Kidney (tissue), 14 donors: Measurements from ENCODE around the gene CAMK2G. TPM values are rescaled to one million over a fixed set of nuclear protein-coding genes. Genes with fewer than 3 reads are reported as not detected.
"Not testable (repeated sequence)": the region's sequence is repeated elsewhere in the genome, so short reads cannot be mapped to it uniquely, and the experiment has no call there.

Source experiments
- DNase-seq, 5 donors: peaks; one replicate each; pipeline ENCODE4 v3.0.0-alpha.2; 2013 to 2020
- FAIRE-seq: peaks from 2 replicates; lab custom pipeline; 2012; peaks lifted over from hg19 to GRCh38; lab: Jason Lieb, UNC
- H3K27ac ChIP-seq, 2 donors: one replicate each; pipeline ENCODE4 v1.7.0; 2013; ENCODE audit warnings: low read depth in 2 of 2, low read length in 2 of 2, inconsistent platforms in 1 of 2
- H3K27me3 ChIP-seq: one replicate; pipeline ENCODE4 v1.7.1; 2013; ENCODE audit warnings: low read length, inconsistent platforms; ENCODE audit not compliant: control insufficient read depth, insufficient read depth
- H3K36me3 ChIP-seq, 3 donors: one replicate each; pipeline versions ENCODE4 v1.7.0 to v1.7.1; 2013; ENCODE audit warnings: low read length in 3 of 3, control low read depth in 1 of 3, inconsistent platforms in 1 of 3; ENCODE audit not compliant: insufficient read depth in 3 of 3, control insufficient read depth in 2 of 3
- H3K4me1 ChIP-seq, 3 donors: one replicate each; pipeline versions ENCODE4 v1.7.0 to v1.7.1; 2013; ENCODE audit warnings: low read length in 3 of 3, inconsistent platforms in 1 of 3, low read depth in 1 of 3; ENCODE audit not compliant: control insufficient read depth in 2 of 3, insufficient read depth in 2 of 3
- H3K4me3 ChIP-seq, 3 donors: one replicate each; pipeline versions ENCODE4 v1.7.0 to v1.8.1; 2013; ENCODE audit warnings: low read length in 3 of 3, control low read depth in 1 of 3, inconsistent platforms in 1 of 3
- H3K9ac ChIP-seq, 3 donors: one replicate each; pipeline versions ENCODE4 v1.7.0 to v1.7.1; 2013; ENCODE audit warnings: low read length in 3 of 3, control low read depth in 1 of 3, inconsistent platforms in 1 of 3
- H3K9me3 ChIP-seq, 3 donors: one replicate each; pipeline versions ENCODE4 v1.7.0 to v1.7.1; 2013; ENCODE audit warnings: low read length in 3 of 3, control low read depth in 1 of 3, inconsistent platforms in 1 of 3; ENCODE audit not compliant: control insufficient read depth in 2 of 3, insufficient read depth in 1 of 3
- CTCF ChIP-seq: IDR thresholded peaks from 3 replicates; pipeline ENCODE4 v1.5.1; 2012; ENCODE audit warnings: mild to moderate bottlenecking, moderate library complexity, borderline replicate concordance; ENCODE audit not compliant: insufficient read depth; ENCODE audit errors: extremely low read depth
- intact Hi-C: fragments of 100-400 bp; cut with DNase I; formaldehyde crosslinking; loops from one replicate; pipeline ENCODE4 v1.11.1; 2022
- polyA plus RNA-seq: library from polyadenylated mRNA; stranded (reverse); fragments of 350-450 nt; fragmentation: Illumina TruSeq; extraction: RNeasy Lipid Tissue Mini Kit (QIAGEN cat#74804); gene quantifications from one replicate; pipeline ENCODE4 v1.2.3, GENCODE V29; 2014; ENCODE audit warnings: low read depth, low replicate concordance; ENCODE audit not compliant: insufficient read depth
- total RNA-seq: library from RNA; stranded (reverse); fragmentation: NEBNext Ultra II Directional; extraction: Animal tissue kit (Norgen Biotek cat#: 25700); gene quantifications from one replicate; pipeline ENCODE4 v1.2.1, GENCODE V29; 2021
- donor health status: control.
- donor health status: control.
- donor health status: control.
- donor health status: control.
- donor health status: control.
- donor health status: DM: yes; HTN: yes; CAD: no.
- donor health status: Normal renal cell carcinoma (clear cell type).

CAMK2G gene
- total and polyA plus RNA-seq, 2 donors from 2014 or later, result 21.0 to 29.1 TPM

GRCh38 chr10:73838827-73839226 lies 35.5 kb downstream of the CAMK2G start:
- H3K27me3 ChIP-seq, result no peaks in the 10 kb centered on the region
- no peaks in the 10 kb centered on the region for H3K4me1 ChIP-seq
- no peak overlapping the region for H3K27ac ChIP-seq
- intact Hi-C loops, result no loop called here
- H3K4me3 ChIP-seq, result no peak overlapping the region
- DNase-seq, result no peak
- FAIRE-seq, result no peak
- peaks cover 0 to 45% (median 17%) of the 10 kb centered on the region in 3 donors for H3K36me3 ChIP-seq
- no peak overlapping the region for H3K9ac ChIP-seq
- H3K9me3 ChIP-seq, result no peaks in the 10 kb centered on the region
- TF ChIP-seq CTCF, result no peak

GRCh38 chr10:73838008-73838567 lies 36.3 kb downstream of the CAMK2G start:
- Histone ChIP-seq H3K36me3 (peaks cover 0 to 38% (median 17%) of the 10 kb centered on the region in 3 donors), H3K4me1 (no peaks in the 10 kb centered on the region), H3K27ac (no peak overlapping the region), H3K9me3 (no peaks in the 10 kb centered on the region), H3K9ac (no peak overlapping the region), H3K4me3 (no peak overlapping the region), H3K27me3 (no peaks in the 10 kb centered on the region)
- intact Hi-C loops, result no loop called here
- DNase-seq (no peak), FAIRE-seq (no peak)
- no peak for TF ChIP-seq CTCF

- no peak for TF ChIP-seq CTCF
- H3K9ac ChIP-seq, result no peak overlapping the region
- intact Hi-C loops, result no loop called here
- no peak overlapping the region for H3K4me3 ChIP-seq
- no peaks in the 10 kb centered on the region for H3K4me1 ChIP-seq
- H3K9me3 ChIP-seq, result no peaks in the 10 kb centered on the region
- H3K36me3 ChIP-seq, result peaks cover 0 to 33% (median 11%) of the 10 kb centered on the region in 3 donors
- DNase-seq (no peak), FAIRE-seq (no peak)
- no peaks in the 10 kb centered on the region for H3K27me3 ChIP-seq
- H3K27ac ChIP-seq, result no peak overlapping the region
Measured at GRCh38 chr10:73837072-73837471, 37.3 kb downstream of the CAMK2G start.

GRCh38 chr10:73836427-73836980 lies 37.9 kb downstream of the CAMK2G start:
- Histone ChIP-seq H3K27me3 (no peaks in the 10 kb centered on the region), H3K36me3 (peaks cover 0 to 28% (median 6%) of the 10 kb centered on the region in 3 donors), H3K27ac (no peak overlapping the region), H3K4me1 (no peaks in the 10 kb centered on the region), H3K9me3 (no peaks in the 10 kb centered on the region), H3K9ac (no peak overlapping the region), H3K4me3 (no peak overlapping the region)
- DNase-seq (no peak), FAIRE-seq (no peak)
- no peak for TF ChIP-seq CTCF
- intact Hi-C loops, result no loop called here

GRCh38 chr10:73829090-73829489 lies 45.3 kb downstream of the CAMK2G start:
- H3K9ac ChIP-seq, H3K36me3 ChIP-seq, DNase-seq, H3K4me3 ChIP-seq, H3K4me1 ChIP-seq, intact Hi-C loops, FAIRE-seq, H3K27me3 ChIP-seq, H3K9me3 ChIP-seq, H3K27ac ChIP-seq: not testable (repeated sequence)
